DOHH2 (cell line): Measurements from ENCODE around the gene ZFP57.

Experiments used
- CTCF ChIP-seq: fragments of 200-600 bp; sonication (generic); IDR thresholded peaks from one replicate; pipeline ENCODE4 v1.5.1; 2014; ENCODE audit warnings: antibody characterized with exemption, mild to moderate bottlenecking, low read depth, low read length; ENCODE audit not compliant: poor library complexity, severe bottlenecking
- EZH2phosphoT487 ChIP-seq: fragments of 200-600 bp; sonication (generic); IDR thresholded peaks from 2 replicates; pipeline ENCODE4 v1.6.1; 2017; ENCODE audit warnings: borderline replicate concordance, mild to moderate bottlenecking, antibody characterized with exemption, low read length, moderate library complexity, mixed read lengths

GRCh38 chr6:29727637-29728036 is 46.7 kb upstream of the ZFP57 start:
- no peak for TF ChIP-seq EZH2phosphoT487
- TF ChIP-seq CTCF = no peak
